Activated CD4-positive, CD25-positive, alpha-beta regulatory T cell treated with anti-CD3 and anti-CD28 coated beads, Interleukin-2, amount 50 U/mL, for 16 hours (primary cell): ENCODE measurements around the gene MRPS18B.

Experiments used
- DNase-seq: peaks from one replicate; pipeline ENCODE4 v3.0.0-alpha.2; 2020; ENCODE audit warnings: low read depth, low spot score

MRPS18B gene

GRCh38 chr6:30603961-30604360, 13.7 kb upstream of the MRPS18B start:
- no peak for DNase-seq

- DNase-seq, result no peak
These were observed 7.6 kb upstream of the MRPS18B start for GRCh38 chr6:30610065-30610464.

GRCh38 chr6:30611150-30611855, 6.3 kb upstream of the MRPS18B start:
- DNase-seq, result no peak

- no peak for DNase-seq
These were observed 5.8 kb upstream of the MRPS18B start for GRCh38 chr6:30611856-30612194.

- no peak for DNase-seq
These were observed 5.4 kb upstream of the MRPS18B start for GRCh38 chr6:30612213-30612612.

- no peak for DNase-seq
These were observed 4.9 kb upstream of the MRPS18B start for GRCh38 chr6:30612687-30613248.

- no peak for DNase-seq
These were observed 4.2 kb upstream of the MRPS18B start for GRCh38 chr6:30613251-30614043.

GRCh38 chr6:30614044-30614842, 3.4 kb upstream of the MRPS18B start:
- no peak for DNase-seq

GRCh38 chr6:30614843-30615218, 2.8 kb upstream of the MRPS18B start:
- peak; percentile 78 for DNase-seq

GRCh38 chr6:30615219-30615957, 2.3 kb upstream of the MRPS18B start:
- DNase-seq, result no peak

GRCh38 chr6:30615958-30616810, 1.5 kb upstream of the MRPS18B start:
- DNase-seq, result no peak

- DNase-seq, result peak; percentile 98
These were observed 652 bp upstream of the MRPS18B start, which contains the start of gene PPP1R10 for GRCh38 chr6:30616811-30617564. PPP1R10 (minus strand) TSS chr6:30617243; CDS start chr6:30609944, 7,299 bp downstream.

- no peak for DNase-seq
These were observed 694 bp downstream of the MRPS18B start for GRCh38 chr6:30618270-30618797.

- no peak for DNase-seq
These were observed 1.9 kb downstream of the MRPS18B start for GRCh38 chr6:30619561-30619960.

GRCh38 chr6:30625511-30625910, 7.9 kb downstream of the MRPS18B start:
- DNase-seq, result no peak

GRCh38 chr6:30626484-30627366, 9.1 kb downstream of the MRPS18B start, which contains the start of gene ATAT1:
ATAT1 (plus strand) TSS chr6:30626874.
- DNase-seq, result peak; percentile 72

GRCh38 chr6:30635834-30636233, 18.2 kb downstream of the MRPS18B start:
- no peak for DNase-seq

GRCh38 chr6:30640481-30640880, 22.8 kb downstream of the MRPS18B start:
- no peak for DNase-seq
